CD4-positive, alpha-beta T cell treated with Interleukin-2 at 100 ng/mL for 4 hours (primary cell): Measurements from ENCODE around the gene GCHFR.

Experiments
- DNase-seq: peaks from one replicate; pipeline ENCODE4 v3.0.0-alpha.2; 2020; ENCODE audit warnings: low spot score

The GCHFR gene

GRCh38 chr15:40775740-40776536 lies 12.1 kb downstream of the GCHFR start:
- DNase-seq = no peak

- peak; percentile 66 for DNase-seq
Observed at GRCh38 chr15:40776537-40777141, 12.8 kb downstream of the GCHFR start.

GRCh38 chr15:40782609-40783227 lies 18.9 kb downstream of the GCHFR start:
- DNase-seq = peak; percentile 81

- DNase-seq = no peak
Observed at GRCh38 chr15:40785164-40785563, 21.3 kb downstream of the GCHFR start.

GRCh38 chr15:40785814-40786213 lies 21.9 kb downstream of the GCHFR start:
- no peak for DNase-seq

GRCh38 chr15:40787344-40787841 lies 23.5 kb downstream of the GCHFR start:
- DNase-seq = peak; percentile 61

GRCh38 chr15:40787991-40788390 lies 24.1 kb downstream of the GCHFR start:
- no peak for DNase-seq

GRCh38 chr15:40789119-40789518 lies 25.3 kb downstream of the GCHFR start:
- DNase-seq = no peak

GRCh38 chr15:40789999-40790398 lies 26.1 kb downstream of the GCHFR start:
- DNase-seq = no peak

GRCh38 chr15:40790718-40791117 lies 26.9 kb downstream of the GCHFR start:
- DNase-seq = no peak

- DNase-seq = no peak
Observed at GRCh38 chr15:40792394-40792793, 28.5 kb downstream of the GCHFR start.

GRCh38 chr15:40793216-40793989 lies 29.5 kb downstream of the GCHFR start:
- DNase-seq = no peak

- no peak for DNase-seq
Observed at GRCh38 chr15:40796041-40796440, 32.2 kb downstream of the GCHFR start.

GRCh38 chr15:40796512-40796911 lies 32.6 kb downstream of the GCHFR start:
- no peak for DNase-seq

- DNase-seq = no peak
Observed at GRCh38 chr15:40799523-40799922, 35.7 kb downstream of the GCHFR start.

GRCh38 chr15:40803076-40803475 lies 39.2 kb downstream of the GCHFR start:
- DNase-seq = no peak

- no peak for DNase-seq
Observed at GRCh38 chr15:40803688-40804087, 39.8 kb downstream of the GCHFR start.

GRCh38 chr15:40806672-40807027 lies 42.8 kb downstream of the GCHFR start:
- DNase-seq = no peak

- DNase-seq = peak; percentile 95
Observed at GRCh38 chr15:40807028-40807887, 43.4 kb downstream of the GCHFR start, which contains the start of the genes DNAJC17 and ZFYVE19. Gene DNAJC17, minus strand, starts transcription at chr15:40807473. Its CDS starts 27 bp downstream, at chr15:40807446. Gene ZFYVE19, plus strand, starts transcription at chr15:40807089. Its CDS starts 501 bp downstream, at chr15:40807590.

GRCh38 chr15:40807888-40808461 lies 44.1 kb downstream of the GCHFR start:
- DNase-seq = no peak
